H9 (cell line): ENCODE results near the gene DNAJC5. TPM values are rescaled to one million over a fixed set of nuclear protein-coding genes. Genes with fewer than 3 reads are reported as not detected.

Experiments used
- DNase-seq: peaks from one replicate; pipeline ENCODE4 v3.0.0-alpha.2; 2017
- H2AFZ ChIP-seq: one replicate; pipeline ENCODE4 v1.6.1; 2013; ENCODE audit warnings: mild to moderate bottlenecking, low read length, control low read depth, moderate library complexity
- H2AK5ac ChIP-seq: 2 replicates; pipeline ENCODE4 v1.6.1; 2013; ENCODE audit warnings: low read length, control low read depth, mixed read lengths; ENCODE audit not compliant: insufficient read length
- H2BK120ac ChIP-seq: one replicate; pipeline ENCODE4 v1.6.1; 2013; ENCODE audit warnings: low read depth, mild to moderate bottlenecking, low read length, control low read depth, inconsistent platforms; ENCODE audit not compliant: poor library complexity, severe bottlenecking
- H2BK12ac ChIP-seq: 2 replicates; pipeline ENCODE4 v1.6.1; 2013; ENCODE audit warnings: low read length, control low read depth, mixed read lengths, low read depth; ENCODE audit not compliant: insufficient read length
- H2BK15ac ChIP-seq: 2 replicates; pipeline ENCODE4 v1.6.1; 2013; ENCODE audit warnings: low read depth, low read length, control low read depth
- H2BK20ac ChIP-seq: one replicate; pipeline ENCODE4 v1.6.1; 2013; ENCODE audit warnings: low read depth, mild to moderate bottlenecking, low read length, control low read depth, inconsistent platforms; ENCODE audit not compliant: poor library complexity, severe bottlenecking
- H2BK5ac ChIP-seq: 2 replicates; pipeline ENCODE4 v1.6.1; 2013; ENCODE audit warnings: low read length, control low read depth, mixed read lengths; ENCODE audit not compliant: insufficient read length
- H3K14ac ChIP-seq: 2 replicates; pipeline ENCODE4 v1.6.1; 2013; ENCODE audit warnings: low read length, control low read depth; ENCODE audit not compliant: insufficient read depth
- H3K18ac ChIP-seq: 2 replicates; pipeline ENCODE4 v1.6.1; 2013; ENCODE audit warnings: low read depth, mild to moderate bottlenecking, mixed read lengths, low read length, control low read depth; ENCODE audit not compliant: insufficient read length
- H3K23ac ChIP-seq: 2 replicates; pipeline ENCODE4 v1.6.1; 2013; ENCODE audit warnings: low read length, control low read depth, mixed read lengths, low read depth; ENCODE audit not compliant: insufficient read length
- H3K23me2 ChIP-seq: 2 replicates; pipeline ENCODE4 v1.6.1; 2013; ENCODE audit warnings: low read depth, mild to moderate bottlenecking, mixed read lengths, low read length, control low read depth; ENCODE audit not compliant: insufficient read length, poor library complexity, severe bottlenecking
- H3K27ac ChIP-seq: 2 replicates; pipeline ENCODE4 v1.5.1; 2013; ENCODE audit warnings: low read length, control low read depth, mixed read lengths, low read depth; ENCODE audit not compliant: insufficient read length
- H3K27me3 ChIP-seq: 2 replicates; pipeline ENCODE4 v1.6.1; 2013; ENCODE audit warnings: low read length, control low read depth, inconsistent platforms; ENCODE audit not compliant: insufficient read depth
- H3K4ac ChIP-seq: 2 replicates; pipeline ENCODE4 v1.6.1; 2013; ENCODE audit warnings: low read depth, mild to moderate bottlenecking, control low read depth, inconsistent platforms, low read length, moderate library complexity
- H3K4me1 ChIP-seq: 2 replicates; pipeline ENCODE4 v1.6.1; 2013; ENCODE audit warnings: low read length, control low read depth, inconsistent platforms; ENCODE audit not compliant: insufficient read depth
- H3K4me2 ChIP-seq: 2 replicates; pipeline ENCODE4 v1.6.1; 2013; ENCODE audit warnings: low read length, control low read depth, mixed read lengths; ENCODE audit not compliant: insufficient read length, insufficient read depth
- H3K56ac ChIP-seq: 2 replicates; pipeline ENCODE4 v1.6.1; 2013; ENCODE audit warnings: low read depth, mild to moderate bottlenecking, mixed read lengths, low read length, control low read depth; ENCODE audit not compliant: insufficient read length
- H3K79me1 ChIP-seq: 2 replicates; pipeline ENCODE4 v1.6.1; 2013; ENCODE audit warnings: low read depth, mild to moderate bottlenecking, moderate library complexity, low read length, control low read depth, inconsistent platforms; ENCODE audit not compliant: insufficient read depth, poor library complexity, severe bottlenecking
- H3K79me2 ChIP-seq: 2 replicates; pipeline ENCODE4 v1.6.1; 2013; ENCODE audit warnings: low read length, control low read depth, inconsistent platforms; ENCODE audit not compliant: insufficient read depth
- H3K9ac ChIP-seq: 2 replicates; pipeline ENCODE4 v1.6.1; 2013; ENCODE audit warnings: low read length, control low read depth, mixed read lengths; ENCODE audit not compliant: insufficient read length; ENCODE audit errors: extremely low read depth
- H3K9me3 ChIP-seq: one replicate; pipeline ENCODE4 v1.6.1; 2013; ENCODE audit warnings: low read depth, low read length, inconsistent platforms; ENCODE audit not compliant: control insufficient read depth
- H3T11ph ChIP-seq: one replicate; pipeline ENCODE4 v1.6.1; 2013; ENCODE audit warnings: mild to moderate bottlenecking, low read length, control low read depth, inconsistent platforms
- H4K20me1 ChIP-seq: one replicate; pipeline ENCODE4 v1.6.1; 2013; ENCODE audit not compliant: control insufficient read depth, insufficient read length, insufficient read depth
- H4K5ac ChIP-seq: 2 replicates; pipeline ENCODE4 v1.6.1; 2013; ENCODE audit warnings: low read depth, mild to moderate bottlenecking, mixed read lengths, low read length, control low read depth; ENCODE audit not compliant: insufficient read length
- H4K8ac ChIP-seq: replicated peaks from 2 replicates; pipeline ENCODE4 v1.6.1; 2013; ENCODE audit warnings: low read length, control low read depth, mixed read lengths, low read depth; ENCODE audit not compliant: insufficient read length
- H4K91ac ChIP-seq: 2 replicates; pipeline ENCODE4 v1.6.1; 2013; ENCODE audit warnings: low read depth, mild to moderate bottlenecking, moderate library complexity, mixed read lengths, low read length, control low read depth; ENCODE audit not compliant: insufficient read length
- H3K27ac Mint-ChIP-seq, 3 experiments: 2 replicates in 2 of 3; 3 replicates in 1 of 3; pipeline ENCODE4 v1.8.0; 2020 to 2021; ENCODE audit warnings: mixed read lengths in 3 of 3, mild to moderate bottlenecking in 1 of 3, moderate library complexity in 1 of 3
- H3K27me3 Mint-ChIP-seq: 2 replicates; pipeline ENCODE4 v1.8.0; 2021; ENCODE audit warnings: low read depth, mild to moderate bottlenecking, moderate library complexity, mixed read lengths
- H3K36me3 Mint-ChIP-seq, 3 experiments: 2 replicates in 2 of 3; 3 replicates in 1 of 3; pipeline ENCODE4 v1.8.0; 2020 to 2021; ENCODE audit warnings: low read depth in 3 of 3, mixed read lengths in 3 of 3; ENCODE audit not compliant: insufficient read depth in 1 of 3
- H3K4me1 Mint-ChIP-seq, 2 experiments: 2 replicates each; pipeline ENCODE4 v1.8.0; 2020; ENCODE audit warnings: mixed read lengths in 2 of 2
- H3K4me3 Mint-ChIP-seq, 2 experiments: 2 replicates in 1 of 2; 3 replicates in 1 of 2; pipeline ENCODE4 v1.8.0; 2020 to 2021; ENCODE audit warnings: mild to moderate bottlenecking in 2 of 2, mixed read lengths in 2 of 2, moderate library complexity in 1 of 2
- H3K9me3 Mint-ChIP-seq, 2 experiments: 2 replicates in 1 of 2; 3 replicates in 1 of 2; pipeline ENCODE4 v1.8.0; 2020; ENCODE audit warnings: mild to moderate bottlenecking in 2 of 2, mixed read lengths in 2 of 2, moderate library complexity in 1 of 2
- CTCF ChIP-seq: fragments of 200-600 bp; sonication (generic); conservative IDR thresholded peaks from 3 replicates; pipeline ENCODE4 v1.8.0; 2021; ENCODE audit warnings: antibody characterized with exemption, mild to moderate bottlenecking
- WGBS: extraction: QIAGEN DNeasy Blood & Tissue Kit; methylation state at CpG from one replicate; pipeline ENCODE4 v1.1.7; 2013; ENCODE audit warnings: missing lambda C conversion rate, low lambda C conversion rate, mixed read lengths; ENCODE audit not compliant: insufficient read length; ENCODE audit errors: extremely low coverage; 5-methylcytosine and 5-hydroxymethylcytosine counted together
- total RNA-seq: library from RNA; stranded (reverse); gene quantifications from 2 replicates; pipeline ENCODE4 v1.2.1, GENCODE V29; 2021

DNAJC5 gene
- total RNA-seq, 1 experiment from 2014 or later, result 43.0 TPM

- H3K4me3 Mint-ChIP-seq, result no peak overlapping the region
- Histone ChIP-seq H3K27ac (no peak overlapping the region), H3K4me2 (no peak overlapping the region), H4K8ac (no peak overlapping the region), H3K79me2 (no peaks in the 10 kb centered on the region; the same call in 1 of the 2 replicates), H3K18ac (no peak overlapping the region), H4K5ac (no peak overlapping the region), H3K4ac (no peak overlapping the region), H3K56ac (no peak overlapping the region), H3K27me3 (no peaks in the 10 kb centered on the region), H4K91ac (no peak overlapping the region), H2BK5ac (no peak overlapping the region), H2BK12ac (no peak overlapping the region), H2AK5ac (no peak overlapping the region), H2BK15ac (no peak overlapping the region), H2BK120ac (no peak overlapping the region), H2BK20ac (no peak overlapping the region), H3T11ph (no peak overlapping the region), H3K79me1 (no peaks in the 10 kb centered on the region), H3K23ac (no peak overlapping the region), H3K9ac (no peak overlapping the region), H3K9me3 (no peaks in the 10 kb centered on the region), H3K23me2 (peaks cover 6% of the 10 kb centered on the region), H4K20me1 (no peaks in the 10 kb centered on the region), H3K4me1 (0 out of 2 replicates have a peak, but pooled peaks cover 2% of the 10 kb centered on the region), H2AFZ (no peak overlapping the region), H3K14ac (no peak overlapping the region)
- peak; percentile 39; the same call in 2 of the 3 replicates for TF ChIP-seq CTCF
- peaks cover 1 to 42% (median 40%) of the 10 kb centered on the region in 3 experiments; a peak in 5 of 7 replicates for H3K36me3 Mint-ChIP-seq
- H3K9me3 Mint-ChIP-seq, result no peaks in the 10 kb centered on the region
- H3K27me3 Mint-ChIP-seq, result no peaks in the 10 kb centered on the region
- DNase-seq, result peak; percentile 42
- peak overlapping the region in 1 of 3 experiments; percentile 72; a peak in 2 of 7 replicates for H3K27ac Mint-ChIP-seq
- WGBS, result no CpG with 5 or more reads among the region's 29 CpGs
- H3K4me1 Mint-ChIP-seq, result peaks cover 11 to 12% of the 10 kb centered on the region in 2 experiments
Measured at GRCh38 chr20:63891061-63892002, 3.6 kb upstream of the DNAJC5 start.
